GM12891 (cell line): Measurements from ENCODE around the gene WNT3.

Experiments used
- PAX5 ChIP-seq: IDR thresholded peaks from 2 replicates; pipeline ENCODE4 v1.6.1; 2011; ENCODE audit warnings: low read length, moderate library complexity, mild to moderate bottlenecking; ENCODE audit not compliant: insufficient read depth, severe bottlenecking
- POLR2A ChIP-seq: IDR thresholded peaks from 2 replicates; pipeline ENCODE4 v1.6.1; 2011; ENCODE audit warnings: low read depth, low read length, control low read depth
- POLR2AphosphoS5 ChIP-seq: IDR thresholded peaks from 2 replicates; pipeline ENCODE4 v1.6.1; 2011; ENCODE audit warnings: low read depth, low read length, control low read depth
- POU2F2 ChIP-seq: IDR thresholded peaks from 2 replicates; pipeline ENCODE4 v1.6.1; 2011; ENCODE audit warnings: low read depth, mild to moderate bottlenecking, control low read depth, low read length, moderate library complexity
- SPI1 ChIP-seq: IDR thresholded peaks from 2 replicates; pipeline ENCODE4 v1.6.1; 2011; ENCODE audit warnings: low read depth, low read length, control low read depth
- TAF1 ChIP-seq: IDR thresholded peaks from 2 replicates; pipeline ENCODE4 v1.6.1; 2011; ENCODE audit warnings: low read depth, low read length, control low read depth

DNA sequence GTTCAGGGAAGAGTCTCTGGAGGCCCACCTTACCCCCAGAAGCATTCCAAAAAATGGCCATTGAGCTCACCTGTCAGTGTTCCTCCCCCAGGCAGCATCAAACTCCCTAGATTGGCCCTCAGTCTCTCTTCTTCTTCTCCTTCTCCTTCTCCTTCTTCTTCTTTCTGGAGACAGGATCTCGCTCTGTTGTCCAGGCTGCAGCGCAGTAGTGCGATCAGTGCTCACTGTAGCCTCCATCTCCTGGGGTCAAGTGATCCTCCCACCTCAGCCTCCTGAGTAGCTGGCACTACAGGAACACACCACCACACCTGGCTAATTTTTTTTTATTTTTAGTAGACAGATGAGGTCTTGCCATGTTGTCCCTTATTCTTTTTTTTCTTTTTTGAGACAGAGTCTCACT lies 16.4 kb upstream of the WNT3 start:
- no peak for TF ChIP-seq POLR2AphosphoS5
- TF ChIP-seq POLR2A: no peak
- TF ChIP-seq TAF1: no peak
- TF ChIP-seq SPI1: no peak
- no peak for TF ChIP-seq PAX5
- no peak for TF ChIP-seq POU2F2
